Astrocyte (in vitro differentiated cells and primary cell): ENCODE measurements around the gene PFKFB4. TPM values are rescaled to one million over a fixed set of nuclear protein-coding genes. Genes with fewer than 3 reads are reported as not detected.

Experiments used
- DNase-seq: peaks from one replicate; pipeline ENCODE4 v3.0.0-alpha.2; 2010; ENCODE audit warnings: low read depth
- FAIRE-seq: peaks from 2 replicates; lab custom pipeline; 2011; peaks lifted over from hg19 to GRCh38; lab: Jason Lieb, UNC
- H2AFZ ChIP-seq: 2 replicates; pipeline ENCODE4 v1.6.0; 2012; ENCODE audit warnings: low read depth, low read length, inconsistent platforms
- H3K27ac ChIP-seq: 2 replicates; pipeline ENCODE4 v1.5.1; 2011; ENCODE audit warnings: low read depth, low read length, inconsistent platforms
- H3K27me3 ChIP-seq: 2 replicates; pipeline ENCODE4 v1.6.0; 2011; ENCODE audit warnings: low read length, inconsistent platforms; ENCODE audit not compliant: insufficient read depth
- H3K36me3 ChIP-seq: 2 replicates; pipeline ENCODE4 v1.5.1; 2011; ENCODE audit warnings: low read length, inconsistent platforms; ENCODE audit not compliant: insufficient read depth
- H3K4me1 ChIP-seq: 2 replicates; pipeline ENCODE4 v1.5.1; 2011; ENCODE audit warnings: low read length, inconsistent platforms; ENCODE audit not compliant: insufficient read depth
- H3K4me2 ChIP-seq: 2 replicates; pipeline ENCODE4 v1.6.0; 2012; ENCODE audit warnings: low read length, inconsistent platforms
- H3K4me3 ChIP-seq: 2 replicates; pipeline ENCODE4 v1.5.1; 2011; ENCODE audit warnings: low read depth, mild to moderate bottlenecking, low read length, inconsistent platforms; ENCODE audit not compliant: insufficient read depth
- H3K79me2 ChIP-seq: 2 replicates; pipeline ENCODE4 v1.6.0; 2012; ENCODE audit warnings: mild to moderate bottlenecking, low read length, inconsistent platforms; ENCODE audit not compliant: insufficient read depth
- H3K9ac ChIP-seq: 2 replicates; pipeline ENCODE4 v1.6.0; 2012; ENCODE audit warnings: mild to moderate bottlenecking, low read length, inconsistent platforms
- H3K9me3 ChIP-seq: 2 replicates; pipeline ENCODE4 v1.5.1; 2012; ENCODE audit warnings: low read depth, mild to moderate bottlenecking, low read length, inconsistent platforms; ENCODE audit not compliant: insufficient read depth
- H4K20me1 ChIP-seq: 2 replicates; pipeline ENCODE4 v1.6.0; 2012; ENCODE audit warnings: low read length, inconsistent platforms; ENCODE audit not compliant: insufficient read depth
- H3K27ac Mint-ChIP-seq: one replicate; pipeline ENCODE4 v1.8.0; 2021; ENCODE audit warnings: mild to moderate bottlenecking, mixed read lengths; ENCODE audit not compliant: unreplicated experiment
- H3K27me3 Mint-ChIP-seq: one replicate; pipeline ENCODE4 v1.8.0; 2021; ENCODE audit warnings: low read depth, mixed read lengths; ENCODE audit not compliant: unreplicated experiment
- H3K36me3 Mint-ChIP-seq: one replicate; pipeline ENCODE4 v1.8.0; 2021; ENCODE audit warnings: low read depth, mixed read lengths; ENCODE audit not compliant: unreplicated experiment
- H3K4me1 Mint-ChIP-seq: one replicate; pipeline ENCODE4 v1.8.0; 2021; ENCODE audit warnings: low read depth, mixed read lengths; ENCODE audit not compliant: unreplicated experiment
- H3K4me3 Mint-ChIP-seq: one replicate; pipeline ENCODE4 v1.8.0; 2021; ENCODE audit warnings: mild to moderate bottlenecking, moderate library complexity, mixed read lengths; ENCODE audit not compliant: unreplicated experiment
- H3K9me3 Mint-ChIP-seq: one replicate; pipeline ENCODE4 v1.8.0; 2021; ENCODE audit warnings: mild to moderate bottlenecking, mixed read lengths; ENCODE audit not compliant: unreplicated experiment
- EZH2 ChIP-seq: IDR thresholded peaks from 2 replicates; pipeline ENCODE4 v1.6.1; 2012; ENCODE audit warnings: mild to moderate bottlenecking, low read length, inconsistent platforms; ENCODE audit not compliant: insufficient read depth
- total RNA-seq: library from RNA; stranded (reverse); gene quantifications from 2 replicates; pipeline ENCODE4 v1.2.1, GENCODE V29; 2021
- TF ChIP-seq, protein P1 (sequence below): IDR thresholded peaks from 2 replicates; pipeline ENCODE4 v1.5.1; 2011; ENCODE audit warnings: low read depth, mild to moderate bottlenecking, inconsistent platforms, low read length, moderate library complexity; ENCODE audit not compliant: insufficient read depth

PFKFB4 gene
- total RNA-seq, 1 donor from 2014 or later, result 27.8 TPM

DNA sequence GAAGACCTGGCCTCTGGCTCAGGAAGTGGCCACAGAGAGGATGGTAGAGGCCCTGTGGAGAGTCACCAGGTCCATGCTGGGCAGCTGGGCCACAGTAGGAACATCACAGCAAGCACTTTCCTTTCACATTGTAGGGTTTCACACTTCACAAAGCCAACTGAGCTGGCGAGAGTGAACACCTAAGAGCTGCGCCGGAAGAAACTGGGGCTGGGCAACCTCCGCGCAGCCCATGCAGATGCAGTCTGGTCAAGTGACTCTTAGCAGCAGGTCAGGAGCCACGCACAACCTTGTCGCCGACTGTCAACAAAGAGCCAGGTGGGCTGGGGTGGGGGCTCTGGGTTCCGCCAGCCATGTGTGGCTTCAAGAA lies 37.3 kb downstream of the PFKFB4 start:
- no peaks in the 10 kb centered on the region for H3K79me2 ChIP-seq
- no peak overlapping the region for H3K27ac ChIP-seq
- Mint-ChIP-seq H3K4me3 (no peak overlapping the region), H3K27me3 (no peaks in the 10 kb centered on the region), H3K27ac (no peak overlapping the region), H3K9me3 (no peaks in the 10 kb centered on the region), H3K36me3 (peaks cover 16% of the 10 kb centered on the region), H3K4me1 (no peaks in the 10 kb centered on the region)
- TF ChIP-seq, protein P1, sequence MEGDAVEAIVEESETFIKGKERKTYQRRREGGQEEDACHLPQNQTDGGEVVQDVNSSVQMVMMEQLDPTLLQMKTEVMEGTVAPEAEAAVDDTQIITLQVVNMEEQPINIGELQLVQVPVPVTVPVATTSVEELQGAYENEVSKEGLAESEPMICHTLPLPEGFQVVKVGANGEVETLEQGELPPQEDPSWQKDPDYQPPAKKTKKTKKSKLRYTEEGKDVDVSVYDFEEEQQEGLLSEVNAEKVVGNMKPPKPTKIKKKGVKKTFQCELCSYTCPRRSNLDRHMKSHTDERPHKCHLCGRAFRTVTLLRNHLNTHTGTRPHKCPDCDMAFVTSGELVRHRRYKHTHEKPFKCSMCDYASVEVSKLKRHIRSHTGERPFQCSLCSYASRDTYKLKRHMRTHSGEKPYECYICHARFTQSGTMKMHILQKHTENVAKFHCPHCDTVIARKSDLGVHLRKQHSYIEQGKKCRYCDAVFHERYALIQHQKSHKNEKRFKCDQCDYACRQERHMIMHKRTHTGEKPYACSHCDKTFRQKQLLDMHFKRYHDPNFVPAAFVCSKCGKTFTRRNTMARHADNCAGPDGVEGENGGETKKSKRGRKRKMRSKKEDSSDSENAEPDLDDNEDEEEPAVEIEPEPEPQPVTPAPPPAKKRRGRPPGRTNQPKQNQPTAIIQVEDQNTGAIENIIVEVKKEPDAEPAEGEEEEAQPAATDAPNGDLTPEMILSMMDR, result no peak
- no peak for TF ChIP-seq EZH2
- no peaks in the 10 kb centered on the region for H3K36me3 ChIP-seq
- H3K9ac ChIP-seq, result no peak overlapping the region
- no peaks in the 10 kb centered on the region for H3K27me3 ChIP-seq
- no peak overlapping the region for H2AFZ ChIP-seq
- DNase-seq, result no peak
- no peaks in the 10 kb centered on the region for H4K20me1 ChIP-seq
- no peaks in the 10 kb centered on the region for H3K9me3 ChIP-seq
- H3K4me2 ChIP-seq, result no peak overlapping the region
- H3K4me3 ChIP-seq, result no peak overlapping the region
- no peak for FAIRE-seq
- H3K4me1 ChIP-seq, result no peaks in the 10 kb centered on the region

DNA sequence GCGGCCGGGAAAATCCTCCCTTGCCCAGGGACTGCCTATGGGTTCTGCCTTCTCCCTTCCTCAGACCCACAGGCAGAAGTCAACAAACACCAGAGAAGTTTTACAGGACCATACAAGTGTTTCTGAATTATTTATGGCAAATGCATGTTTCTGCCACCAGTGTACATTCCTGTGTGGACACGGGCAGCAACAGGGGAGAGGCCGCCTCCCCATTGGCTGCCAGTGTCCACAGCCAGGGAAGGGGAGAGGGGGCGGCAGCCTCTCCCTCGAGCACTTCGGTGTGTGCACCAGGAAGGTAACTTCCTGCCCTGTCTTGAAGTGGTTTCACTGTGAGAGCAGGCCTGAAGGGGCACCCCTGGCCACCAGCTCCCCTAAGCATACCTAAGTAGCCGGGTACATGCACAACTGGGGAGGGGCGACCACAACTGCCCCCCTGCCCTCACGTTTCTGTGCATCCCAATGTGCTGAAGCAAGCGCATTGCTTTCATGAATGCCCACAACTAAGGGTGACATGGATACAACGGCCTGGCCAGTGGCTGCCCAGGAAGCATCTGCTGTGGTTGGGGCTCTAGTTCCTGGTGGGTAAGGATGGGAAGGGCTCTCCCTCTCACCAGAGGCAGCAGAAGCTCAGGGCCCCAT lies 37.8 kb downstream of the PFKFB4 start:
- H3K36me3 ChIP-seq, result no peaks in the 10 kb centered on the region
- Mint-ChIP-seq H3K9me3 (no peaks in the 10 kb centered on the region), H3K4me1 (no peaks in the 10 kb centered on the region), H3K36me3 (peaks cover 14% of the 10 kb centered on the region), H3K4me3 (no peak overlapping the region), H3K27ac (no peak overlapping the region), H3K27me3 (no peaks in the 10 kb centered on the region)
- no peaks in the 10 kb centered on the region for H3K79me2 ChIP-seq
- H3K27me3 ChIP-seq, result no peaks in the 10 kb centered on the region
- H4K20me1 ChIP-seq, result no peaks in the 10 kb centered on the region
- H3K27ac ChIP-seq, result no peak overlapping the region
- FAIRE-seq, result no peak
- H2AFZ ChIP-seq, result no peak overlapping the region
- TF ChIP-seq EZH2, result no peak
- TF ChIP-seq, protein P1, result no peak
- H3K4me1 ChIP-seq, result no peaks in the 10 kb centered on the region
- H3K4me3 ChIP-seq, result no peak overlapping the region
- DNase-seq, result no peak
- H3K9me3 ChIP-seq, result no peaks in the 10 kb centered on the region
- no peak overlapping the region for H3K9ac ChIP-seq
- H3K4me2 ChIP-seq, result no peak overlapping the region

DNA sequence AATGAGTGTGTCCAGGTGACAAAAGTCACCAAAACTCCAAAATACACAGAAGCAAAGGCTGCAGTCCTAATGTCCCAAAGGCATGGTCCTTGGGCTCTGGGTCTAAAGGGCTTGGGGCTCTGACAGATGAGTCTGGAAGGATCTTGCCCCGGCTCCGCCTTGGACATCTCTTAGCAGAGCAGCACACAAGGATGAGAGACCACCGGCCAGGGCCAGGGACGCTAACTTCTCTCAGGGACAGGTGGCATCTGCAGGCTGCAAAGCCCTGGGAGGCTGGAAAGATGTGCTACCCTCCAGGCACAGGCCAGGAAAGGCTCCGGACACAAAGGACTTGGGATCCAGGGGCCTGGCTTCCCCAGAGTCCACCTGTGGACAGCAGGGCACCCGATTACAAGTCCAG lies 38.5 kb downstream of the PFKFB4 start:
- Mint-ChIP-seq H3K36me3 (peaks cover 14% of the 10 kb centered on the region), H3K4me1 (no peaks in the 10 kb centered on the region), H3K27ac (no peak overlapping the region)

More for the DNA sequence above, 38.5 kb downstream of the PFKFB4 start:
- no peak overlapping the region for H3K9ac ChIP-seq
- DNase-seq (no peak), FAIRE-seq (no peak)
- no peak overlapping the region for H3K4me3 Mint-ChIP-seq
- no peak overlapping the region for H2AFZ ChIP-seq
- H3K27me3 Mint-ChIP-seq, result no peaks in the 10 kb centered on the region
- no peaks in the 10 kb centered on the region for H4K20me1 ChIP-seq
- no peaks in the 10 kb centered on the region for H3K9me3 Mint-ChIP-seq
- H3K36me3 ChIP-seq, result no peaks in the 10 kb centered on the region
- no peak overlapping the region for H3K4me2 ChIP-seq
- H3K9me3 ChIP-seq, result no peaks in the 10 kb centered on the region
- H3K4me1 ChIP-seq, result no peaks in the 10 kb centered on the region
- TF ChIP-seq, protein P1, result no peak
- no peak for TF ChIP-seq EZH2
- no peaks in the 10 kb centered on the region for H3K79me2 ChIP-seq
- H3K4me3 ChIP-seq, result no peak overlapping the region
- no peaks in the 10 kb centered on the region for H3K27me3 ChIP-seq
- no peak overlapping the region for H3K27ac ChIP-seq
